CD4-positive, alpha-beta T cell treated with Interleukin-17A for 4 hours (primary cell): ENCODE results near the gene CCDC82.

Experiments used
- DNase-seq: peaks from one replicate; pipeline ENCODE4 v3.0.0-alpha.2; 2020; ENCODE audit warnings: mixed read lengths

The CCDC82 gene

GRCh38 chr11:96306071-96306470, 83.6 kb downstream of the CCDC82 start:
- DNase-seq, result no peak

- no peak for DNase-seq
Measured at GRCh38 chr11:96303980-96304379, 85.7 kb downstream of the CCDC82 start.

GRCh38 chr11:96303064-96303463, 86.6 kb downstream of the CCDC82 start:
- no peak for DNase-seq
